ENCODE measurements around the gene C12orf43. TPM values are rescaled to one million over a fixed set of nuclear protein-coding genes. Genes with fewer than 3 reads are reported as not detected.

C12orf43 gene
- total RNA-seq, 2 experiments from 2014 or later = 16.4 to 24.6 TPM

DNA sequence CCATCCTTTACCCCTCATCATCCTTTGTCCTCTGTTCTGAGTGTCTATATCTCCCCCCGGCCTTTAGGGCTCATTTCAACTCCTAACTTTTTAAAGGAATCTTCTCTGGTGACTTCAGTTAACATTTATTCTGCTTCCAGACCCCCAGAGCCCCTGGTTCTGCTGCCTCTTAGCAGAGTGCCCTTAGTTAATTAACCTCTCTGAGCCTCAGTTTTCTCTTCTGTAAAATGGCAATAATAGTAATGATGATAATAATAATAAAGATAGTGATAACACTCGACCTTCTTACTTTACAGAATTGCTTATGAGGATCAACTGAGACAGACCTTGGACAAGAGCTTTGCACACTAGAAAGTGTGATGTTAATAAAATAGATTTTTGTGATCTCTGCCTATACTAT lies 6.4 kb upstream of the C12orf43 start:
- CTCF ChIA-PET = no interaction called here
- H3K27me3 Mint-ChIP-seq = no peaks in the 10 kb centered on the region

DNA sequence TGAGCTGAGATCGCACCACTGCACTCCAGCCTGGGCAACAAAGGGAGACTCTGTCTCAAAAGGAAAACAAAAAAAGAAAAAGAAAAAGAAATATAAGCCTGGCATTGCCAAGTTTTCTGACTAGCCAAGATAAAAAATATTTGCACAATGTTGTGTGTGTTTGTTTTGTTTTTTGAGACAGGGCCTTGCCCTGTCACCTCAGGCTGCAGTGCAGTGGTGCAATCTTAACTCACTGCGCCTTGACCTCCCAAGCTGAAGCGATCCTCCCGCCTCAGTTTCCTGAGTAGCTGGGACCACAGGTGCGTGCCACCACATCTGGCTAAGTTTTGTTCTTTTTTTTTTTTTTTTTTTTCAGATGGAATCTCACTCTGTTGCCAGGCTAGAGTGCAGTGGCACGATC lies 5.5 kb upstream of the C12orf43 start:
- Mint-ChIP-seq H3K27ac (no peak overlapping the region), H3K4me3 (no peak overlapping the region), H3K27me3 (no peaks in the 10 kb centered on the region), H3K4me1 (peaks cover 5% of the 10 kb centered on the region), H3K9me3 (ENCODE audit: low read depth) (no peaks in the 10 kb centered on the region), H3K36me3 (peaks cover 61% of the 10 kb centered on the region)
- no peak for DNase-seq
- CTCF ChIA-PET = interaction anchor here (1.1 kb wide), 1 partner anchor 12 kb away, joined by 3 read pairs; no protein-coding TSS in a partner anchor
- ATAC-seq = no peak

More for the DNA sequence above, 6.4 kb upstream of the C12orf43 start:
- Mint-ChIP-seq H3K4me1 (peaks cover 6% of the 10 kb centered on the region), H3K9me3 (ENCODE audit: low read depth) (no peaks in the 10 kb centered on the region), H3K27ac (no peak overlapping the region), H3K36me3 (peaks cover 69% of the 10 kb centered on the region), H3K4me3 (no peak overlapping the region)
- ATAC-seq (no peak), DNase-seq (no peak)

DNA sequence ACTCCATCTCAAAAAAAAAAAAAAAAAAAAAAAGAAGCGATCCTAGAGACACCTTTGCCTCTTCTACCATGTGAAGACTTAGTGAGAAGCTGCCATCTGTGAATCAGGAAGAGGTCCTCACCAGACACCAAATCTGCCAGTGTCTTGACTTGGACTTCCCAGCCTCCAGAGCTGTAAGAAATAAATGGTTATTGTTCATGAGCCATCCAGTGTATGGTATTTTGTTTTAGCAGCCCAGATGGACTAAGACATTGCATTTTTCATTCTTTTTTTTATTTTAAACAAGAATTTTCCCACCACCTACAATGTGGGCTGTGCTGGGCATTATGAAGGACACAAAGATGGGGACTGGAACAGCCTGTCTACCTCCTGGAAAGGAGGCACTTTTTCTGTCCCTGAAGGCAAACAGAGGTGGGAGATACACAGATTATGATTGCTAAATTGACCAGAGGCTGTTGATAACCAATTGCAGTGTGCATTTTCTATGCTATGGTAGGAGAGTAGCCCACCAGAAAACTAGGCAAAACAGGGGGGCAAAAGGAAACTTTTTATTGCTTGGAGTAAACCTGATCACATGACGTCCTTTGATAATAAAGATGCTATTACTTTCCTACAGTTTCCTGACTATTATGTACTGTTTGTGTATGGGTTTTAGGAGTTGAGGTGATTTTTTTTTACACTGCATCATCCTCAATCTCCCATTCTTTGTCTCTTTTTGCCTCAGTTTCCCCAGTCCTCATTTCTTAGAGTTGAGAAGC lies 2.8 kb upstream of the C12orf43 start:
- Mint-ChIP-seq H3K36me3 (peaks cover 40% of the 10 kb centered on the region), H3K27ac (no peak overlapping the region), H3K4me3 (no peak overlapping the region), H3K9me3 (ENCODE audit: low read depth) (no peaks in the 10 kb centered on the region), H3K27me3 (no peaks in the 10 kb centered on the region), H3K4me1 (peaks cover 18% of the 10 kb centered on the region)
- DNase-seq (no peak), ATAC-seq (no peak)
- CTCF ChIA-PET = interaction anchor here (1.1 to 1.5 kb wide), 2 partner anchors 8 to 77 kb away, joined by 3 to 4 read pairs; no protein-coding TSS in a partner anchor

DNA sequence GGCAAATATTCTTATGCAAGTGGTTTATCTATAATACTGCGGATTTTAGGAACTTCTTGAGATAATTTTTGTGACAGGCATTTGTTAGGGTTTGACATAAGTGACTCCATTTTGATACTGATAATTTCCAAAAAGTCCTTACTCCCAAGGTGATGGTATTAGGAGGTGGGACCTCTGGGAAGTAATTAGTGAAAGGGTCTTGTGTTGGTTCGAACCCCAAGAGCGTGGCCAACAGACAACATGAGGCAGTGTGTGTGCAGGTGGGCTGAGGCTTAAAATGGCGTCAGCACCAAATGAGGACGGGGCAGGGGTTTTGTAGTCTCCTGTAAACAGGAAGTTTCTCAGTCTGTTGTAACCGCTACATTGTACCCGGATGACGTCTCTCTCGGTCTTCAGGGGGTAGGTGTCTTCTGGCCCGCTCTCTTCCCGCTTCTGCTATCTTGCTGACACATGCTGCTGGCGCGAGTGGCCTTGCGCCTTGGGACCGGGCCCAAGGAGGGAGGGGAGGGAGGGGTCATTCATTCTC lies 1.7 kb upstream of the C12orf43 start:
- Mint-ChIP-seq H3K27me3 (no peaks in the 10 kb centered on the region), H3K4me3 (no peak overlapping the region), H3K4me1 (peaks cover 19% of the 10 kb centered on the region), H3K27ac (no peak overlapping the region), H3K36me3 (peaks cover 32% of the 10 kb centered on the region), H3K9me3 (ENCODE audit: low read depth) (no peaks in the 10 kb centered on the region)
- ATAC-seq (no peak), DNase-seq (no peak)
- CTCF ChIA-PET = interaction anchor here (1.5 to 2.8 kb wide), 2 partner anchors 8 to 42 kb away, joined by 3 to 9 read pairs; no protein-coding TSS in a partner anchor

DNA sequence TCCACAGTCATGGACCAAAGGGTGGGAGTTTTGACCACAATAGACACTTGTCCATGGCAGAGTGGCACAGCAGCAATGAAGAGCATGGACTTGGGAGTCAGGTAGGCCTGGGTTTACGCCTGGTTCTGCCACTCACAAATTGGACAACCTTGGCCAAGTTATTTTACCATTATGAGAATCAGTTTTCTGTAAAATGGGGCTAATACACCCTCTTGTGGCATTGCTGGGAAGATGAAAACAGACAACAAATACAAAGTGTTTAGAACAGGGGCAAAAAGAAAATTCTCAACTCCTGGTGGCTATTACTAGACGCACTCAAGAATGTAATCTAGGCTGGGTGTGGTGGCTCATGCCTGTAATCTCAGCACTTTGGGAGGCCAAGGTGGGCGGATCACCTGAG lies 2.6 kb downstream of the C12orf43 start:
- Mint-ChIP-seq H3K4me3 (no peak overlapping the region), H3K4me1 (peaks cover 21% of the 10 kb centered on the region), H3K27me3 (no peaks in the 10 kb centered on the region), H3K27ac (no peak overlapping the region), H3K36me3 (peaks cover 8% of the 10 kb centered on the region), H3K9me3 (ENCODE audit: low read depth) (no peaks in the 10 kb centered on the region)
- ATAC-seq (no peak), DNase-seq (no peak)
- CTCF ChIA-PET = interaction anchor here (1.4 kb wide), 1 partner anchor 54 kb away, joined by 3 read pairs; no protein-coding TSS in a partner anchor

DNA sequence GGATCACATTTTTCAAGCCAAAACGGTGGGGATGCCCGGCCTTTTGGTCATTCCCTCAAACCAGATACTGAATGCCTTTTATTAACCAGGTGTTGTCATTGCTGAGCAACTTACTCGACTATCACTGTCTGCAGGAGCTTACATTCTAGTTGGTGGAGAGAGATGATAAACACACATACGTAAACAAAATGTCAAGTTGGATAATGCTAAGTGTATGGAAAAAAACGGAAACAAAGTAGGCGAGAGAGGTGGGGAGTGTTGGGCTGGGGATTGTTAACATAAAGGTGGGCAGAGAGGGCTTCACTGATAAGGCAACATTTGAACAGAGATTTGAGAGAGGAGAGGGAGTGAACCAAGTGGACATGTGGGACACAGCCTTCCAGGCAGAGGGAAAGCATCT lies 4.5 kb downstream of the C12orf43 start:
- H3K4me1 Mint-ChIP-seq = peaks cover 21% of the 10 kb centered on the region
- H3K27ac Mint-ChIP-seq = no peak overlapping the region
- ATAC-seq = no peak
- CTCF ChIA-PET = no interaction called here
- no peaks in the 10 kb centered on the region for H3K27me3 Mint-ChIP-seq
- H3K9me3 Mint-ChIP-seq (ENCODE audit: low read depth) = no peaks in the 10 kb centered on the region
- peaks cover 13% of the 10 kb centered on the region for H3K36me3 Mint-ChIP-seq
- H3K4me3 Mint-ChIP-seq = no peak overlapping the region
- DNase-seq = no peak

DNA sequence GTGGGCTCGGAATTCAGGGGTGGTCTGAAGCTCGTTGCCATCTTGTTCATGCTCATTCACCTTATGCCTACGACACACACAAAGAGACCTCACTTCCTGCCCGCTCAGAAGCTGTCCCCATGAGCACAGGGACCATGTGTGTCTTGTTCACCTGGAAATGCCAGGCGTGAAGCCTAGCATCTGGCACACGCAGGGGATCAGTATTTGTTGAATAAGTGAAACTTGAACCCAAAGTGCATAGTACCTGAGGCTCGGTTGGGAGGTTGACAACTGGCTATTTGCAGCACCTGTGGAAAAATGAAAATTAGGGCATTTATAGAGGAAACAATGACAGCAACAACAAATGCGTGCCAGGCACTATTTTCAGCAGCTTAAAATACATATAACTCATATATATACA lies 5.4 kb downstream of the C12orf43 start:
- CTCF ChIA-PET = interaction anchor here (1.3 kb wide), 1 partner anchor 9 kb away, joined by 4 read pairs; no protein-coding TSS in a partner anchor
- Mint-ChIP-seq H3K4me1 (peaks cover 16% of the 10 kb centered on the region), H3K36me3 (peaks cover 14% of the 10 kb centered on the region), H3K27ac (no peak overlapping the region), H3K27me3 (no peaks in the 10 kb centered on the region), H3K9me3 (ENCODE audit: low read depth) (no peaks in the 10 kb centered on the region), H3K4me3 (no peak overlapping the region)
- DNase-seq (no peak), ATAC-seq (no peak)

DNA sequence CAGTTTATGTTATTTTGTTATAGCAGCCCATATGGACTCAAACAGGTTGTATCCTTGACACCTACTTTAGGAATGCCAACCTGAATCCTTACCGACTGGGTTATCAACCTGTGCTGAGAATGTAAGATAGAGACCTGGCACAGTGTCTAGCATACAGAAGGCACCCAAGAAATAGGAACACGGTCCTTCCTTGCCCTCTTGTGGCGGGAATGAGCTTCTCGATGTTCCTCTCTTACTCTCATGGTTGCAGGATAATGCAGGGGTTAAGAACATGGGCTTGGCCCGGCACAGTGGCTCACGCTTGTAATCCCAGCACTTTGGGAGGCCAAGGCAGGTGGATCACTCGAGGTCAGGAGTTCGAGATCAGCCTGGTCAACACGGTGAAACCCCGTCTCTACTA lies 6.5 kb downstream of the C12orf43 start:
- Mint-ChIP-seq H3K9me3 (ENCODE audit: low read depth) (no peaks in the 10 kb centered on the region), H3K27ac (no peak overlapping the region), H3K4me1 (peaks cover 11% of the 10 kb centered on the region), H3K27me3 (no peaks in the 10 kb centered on the region), H3K36me3 (peaks cover 17% of the 10 kb centered on the region), H3K4me3 (no peak overlapping the region)
- no peak for DNase-seq
- CTCF ChIA-PET = interaction anchor here (1.5 kb wide), 1 partner anchor 153 kb away, joined by 4 read pairs; no protein-coding TSS in a partner anchor
- no peak for ATAC-seq

DNA sequence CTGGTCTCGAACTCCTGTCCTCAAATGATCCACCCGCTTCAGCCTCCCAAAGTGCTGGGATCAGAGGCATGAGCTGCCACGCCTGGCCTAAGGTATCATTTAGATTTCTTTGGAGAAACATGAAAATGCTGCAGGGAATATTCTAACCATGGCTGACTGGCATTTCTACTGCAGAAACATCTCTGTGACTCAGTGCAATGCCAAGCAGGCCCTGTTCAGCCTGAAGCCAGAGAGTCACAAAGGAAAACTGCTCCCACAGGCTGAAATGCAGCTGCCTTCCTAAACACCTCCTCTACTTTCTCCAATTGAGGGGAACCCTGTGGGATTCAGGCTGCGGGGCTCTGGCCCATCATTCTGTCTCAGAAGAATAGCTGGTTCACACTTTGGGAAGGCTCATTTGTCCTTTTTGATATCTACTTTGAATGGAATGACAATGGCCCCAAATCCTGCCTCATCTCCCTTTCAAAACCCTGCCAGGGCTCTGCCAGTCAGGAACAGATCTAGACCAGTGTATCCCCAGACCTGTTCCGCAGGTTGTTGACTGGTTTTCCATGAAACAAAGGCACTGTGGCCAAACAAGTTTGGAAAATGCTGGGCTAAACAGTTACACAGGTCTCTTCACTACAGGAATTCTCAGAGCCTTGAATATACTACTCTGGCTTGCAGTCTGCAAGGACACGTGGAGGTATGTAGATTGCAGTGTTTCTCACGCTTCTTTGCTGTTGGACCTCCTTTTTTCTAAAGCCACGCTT lies 7.8 kb downstream of the C12orf43 start:
- Mint-ChIP-seq H3K4me1 (peaks cover 7% of the 10 kb centered on the region), H3K36me3 (peaks cover 20% of the 10 kb centered on the region), H3K27me3 (no peaks in the 10 kb centered on the region), H3K27ac (no peak overlapping the region), H3K4me3 (no peak overlapping the region), H3K9me3 (ENCODE audit: low read depth) (no peaks in the 10 kb centered on the region)
- DNase-seq (no peak), ATAC-seq (no peak)
- CTCF ChIA-PET = no interaction called here

DNA sequence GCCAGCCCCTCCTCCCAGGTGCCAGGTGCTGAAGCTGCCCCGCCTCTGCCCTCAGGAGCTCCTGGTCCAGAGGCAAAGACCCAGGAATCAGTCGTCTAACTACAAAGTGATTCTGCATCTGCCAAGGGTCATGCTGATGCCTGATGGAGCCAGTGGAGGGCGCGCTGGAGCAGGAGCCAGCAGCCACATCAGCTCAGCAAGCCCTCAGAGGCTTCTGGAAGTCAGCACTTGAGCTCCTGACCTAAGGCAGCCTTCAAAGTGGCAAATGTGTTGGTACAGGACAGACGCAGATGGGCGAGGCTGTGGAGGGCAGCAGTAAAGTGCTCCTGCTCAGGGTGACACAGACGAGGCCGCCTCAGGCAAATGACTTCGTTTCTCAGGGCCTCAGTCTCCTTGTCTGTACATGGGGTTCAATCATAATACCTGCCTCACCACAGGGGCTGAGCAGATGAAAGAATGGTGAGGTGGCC lies 10.9 kb downstream of the C12orf43 start:
- no peak overlapping the region for H3K4me3 Mint-ChIP-seq
- H3K27ac Mint-ChIP-seq = peak overlapping the region; percentile 63
- peak; percentile 82 for ATAC-seq
- H3K4me1 Mint-ChIP-seq = peaks cover 4% of the 10 kb centered on the region
- H3K27me3 Mint-ChIP-seq = no peaks in the 10 kb centered on the region
- peak; percentile 70 for DNase-seq
- peaks cover 18% of the 10 kb centered on the region for H3K36me3 Mint-ChIP-seq
- H3K9me3 Mint-ChIP-seq (ENCODE audit: low read depth) = no peaks in the 10 kb centered on the region
- CTCF ChIA-PET = interaction anchor here (0.6 to 3.1 kb wide), 19 partner anchors 11 to 388 kb away, joined by 3 to 19 read pairs (median 4); partner anchors contain the start of gene C12orf43

DNA sequence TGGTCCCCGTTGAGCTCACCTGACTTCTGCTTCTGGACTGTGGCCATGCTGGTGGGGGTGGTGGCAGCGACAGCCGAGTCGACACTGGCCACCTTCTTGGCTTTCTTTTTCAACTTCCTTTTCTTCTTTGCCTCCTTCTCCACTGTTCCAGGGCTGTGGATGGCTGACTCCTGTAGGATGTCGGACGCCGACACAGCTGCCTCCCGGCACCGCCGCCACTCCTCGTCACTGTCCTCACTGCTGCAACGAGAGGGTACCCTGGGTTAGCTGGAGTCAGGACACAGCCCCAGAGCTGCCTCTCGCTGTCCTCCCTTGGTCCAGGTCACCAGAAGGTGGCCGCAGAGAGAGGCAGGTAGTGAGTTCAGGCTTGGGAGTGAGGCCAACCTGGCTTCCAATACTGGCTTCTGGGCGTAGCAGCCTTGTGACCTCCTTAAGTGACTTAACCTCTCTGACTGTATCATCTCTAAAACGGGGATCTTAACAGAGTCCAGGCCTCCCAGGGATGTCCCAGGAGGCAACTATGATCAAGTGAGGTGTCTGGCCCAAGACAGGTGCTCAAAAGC lies 12.0 kb downstream of the C12orf43 start:
- Mint-ChIP-seq H3K4me1 (peaks cover 4% of the 10 kb centered on the region), H3K27me3 (no peaks in the 10 kb centered on the region), H3K9me3 (ENCODE audit: low read depth) (no peaks in the 10 kb centered on the region), H3K36me3 (peaks cover 17% of the 10 kb centered on the region), H3K27ac (no peak overlapping the region), H3K4me3 (no peak overlapping the region)
- CTCF ChIA-PET = interaction anchor here (0.8 to 3.1 kb wide), 7 partner anchors 32 to 378 kb away, joined by 3 to 19 read pairs (median 3); no protein-coding TSS in a partner anchor
- DNase-seq = no peak
- no peak for ATAC-seq

DNA sequence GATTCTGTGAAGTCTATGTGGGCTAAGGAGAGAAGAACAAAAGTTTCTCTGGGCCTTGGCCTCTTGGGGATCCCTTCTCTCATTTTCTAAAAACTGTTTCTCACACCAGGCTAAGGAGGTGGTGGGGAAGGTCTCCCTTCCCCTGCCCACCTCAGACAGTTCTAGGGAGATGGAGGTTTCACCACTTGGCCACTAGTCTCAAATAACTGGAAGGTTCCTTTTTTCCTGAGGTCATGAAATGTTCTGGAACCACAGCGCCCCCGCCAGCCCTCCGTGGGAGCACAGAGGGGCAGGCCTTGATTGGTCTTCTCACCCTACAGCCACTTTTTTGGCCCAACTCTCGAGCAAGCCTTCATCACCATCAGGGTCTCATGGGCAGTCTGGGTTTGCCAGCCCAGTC lies 12.6 kb downstream of the C12orf43 start:
- CTCF ChIA-PET = interaction anchor here (0.8 to 3.1 kb wide), 6 partner anchors 57 to 378 kb away, joined by 3 to 19 read pairs (median 3); no protein-coding TSS in a partner anchor
- H3K9me3 Mint-ChIP-seq (ENCODE audit: low read depth) = no peaks in the 10 kb centered on the region
- peaks cover 17% of the 10 kb centered on the region for H3K36me3 Mint-ChIP-seq
- H3K4me3 Mint-ChIP-seq = no peak overlapping the region
- H3K4me1 Mint-ChIP-seq = peaks cover 4% of the 10 kb centered on the region
- DNase-seq (no peak), ATAC-seq (no peak)
- H3K27me3 Mint-ChIP-seq = no peaks in the 10 kb centered on the region
- H3K27ac Mint-ChIP-seq = no peak overlapping the region

Data from activated CD8-positive, alpha-beta memory T cell treated with anti-CD3 and anti-CD28 coated beads, Interleukin-2, amount 10 ng/mL, durations not matched to agents 7 days and 5 days (primary cell).